Right kidney (tissue), 1 donor: Measurements from ENCODE around the gene ADAMTS8.

Experiments
- DNase-seq: peaks from one replicate; pipeline ENCODE4 v3.0.0-alpha.2; 2016

ADAMTS8 gene

DNA sequence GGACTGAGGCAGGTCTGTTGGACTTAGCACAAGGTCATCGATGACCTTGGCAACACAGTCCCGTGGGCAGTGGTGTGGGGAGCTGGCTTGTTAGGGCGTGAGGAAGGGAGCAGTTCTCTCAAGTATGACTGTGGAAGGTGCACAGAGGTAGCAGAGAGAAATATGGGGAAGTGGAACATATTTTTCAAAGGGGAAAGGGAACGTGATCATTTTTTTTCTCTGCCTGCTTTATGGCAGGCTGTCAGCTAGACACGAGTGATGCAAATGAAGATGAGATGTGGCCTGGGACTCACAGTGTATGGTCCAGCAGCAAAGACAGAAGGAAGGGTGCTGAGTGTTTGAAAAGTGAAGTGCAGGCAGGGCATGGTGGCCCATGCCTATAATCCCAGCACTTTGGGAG, 30.6 kb downstream of the ADAMTS8 start:
- no peak for DNase-seq

DNA sequence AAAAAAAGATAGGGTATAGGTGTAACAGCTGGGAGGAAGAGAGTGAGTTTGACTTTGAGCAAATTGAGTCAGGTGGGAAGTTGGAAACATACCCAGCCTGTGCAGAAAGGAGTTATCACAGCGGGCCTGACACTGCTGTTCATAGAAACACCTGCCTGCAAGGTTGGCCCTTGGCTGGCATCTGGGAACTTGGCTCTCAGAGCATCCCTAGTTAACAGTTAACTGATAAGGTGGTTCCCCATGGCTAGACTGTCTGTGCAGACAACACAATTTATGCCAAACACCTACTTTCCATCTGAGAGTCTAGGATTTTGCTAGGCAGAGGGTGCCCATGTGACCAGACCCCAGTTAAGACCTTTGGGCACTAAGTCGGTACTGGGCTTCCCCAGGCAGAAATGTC, 31.4 kb downstream of the ADAMTS8 start:
- DNase-seq, result no peak

DNA sequence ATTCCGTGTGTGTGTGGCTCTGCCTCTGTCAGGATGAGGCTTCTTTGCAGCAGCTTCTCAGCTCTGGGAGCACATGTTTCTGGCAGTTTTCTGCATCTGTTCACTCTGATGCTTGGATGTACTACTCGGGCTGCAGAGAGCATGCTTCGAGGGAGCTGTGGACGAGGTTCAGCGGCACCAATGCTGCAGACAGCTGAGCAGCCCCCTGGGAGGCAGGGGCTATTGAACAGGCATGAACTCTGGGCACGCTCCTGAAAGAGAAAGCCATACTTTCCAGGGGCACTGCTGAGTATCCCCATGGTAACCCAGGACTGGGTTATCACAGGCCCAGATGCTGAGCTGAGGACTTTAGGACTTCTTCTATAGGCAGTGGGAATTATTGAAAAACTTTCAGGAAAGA, 33.8 kb downstream of the ADAMTS8 start:
- no peak for DNase-seq

DNA sequence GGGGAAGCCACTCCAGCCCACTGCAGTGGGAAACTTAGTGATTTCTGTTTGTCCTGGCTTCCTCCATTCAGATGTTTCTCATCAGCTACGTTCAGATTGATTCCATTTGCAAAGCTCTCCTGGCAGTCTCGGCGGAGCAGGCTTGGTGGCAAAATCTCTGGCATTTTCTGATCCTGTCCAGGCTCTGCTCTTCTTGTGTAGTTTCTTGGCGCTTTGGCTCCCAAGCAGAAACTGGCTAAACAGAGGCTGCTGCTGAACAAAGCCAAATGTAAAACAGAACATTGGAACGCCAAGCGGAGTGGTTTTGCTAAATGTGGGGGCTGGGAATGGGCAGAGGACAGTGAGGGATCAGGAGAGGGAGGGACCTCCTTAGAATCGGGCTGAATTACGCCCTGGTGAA, 36.7 kb downstream of the ADAMTS8 start:
- no peak for DNase-seq

DNA sequence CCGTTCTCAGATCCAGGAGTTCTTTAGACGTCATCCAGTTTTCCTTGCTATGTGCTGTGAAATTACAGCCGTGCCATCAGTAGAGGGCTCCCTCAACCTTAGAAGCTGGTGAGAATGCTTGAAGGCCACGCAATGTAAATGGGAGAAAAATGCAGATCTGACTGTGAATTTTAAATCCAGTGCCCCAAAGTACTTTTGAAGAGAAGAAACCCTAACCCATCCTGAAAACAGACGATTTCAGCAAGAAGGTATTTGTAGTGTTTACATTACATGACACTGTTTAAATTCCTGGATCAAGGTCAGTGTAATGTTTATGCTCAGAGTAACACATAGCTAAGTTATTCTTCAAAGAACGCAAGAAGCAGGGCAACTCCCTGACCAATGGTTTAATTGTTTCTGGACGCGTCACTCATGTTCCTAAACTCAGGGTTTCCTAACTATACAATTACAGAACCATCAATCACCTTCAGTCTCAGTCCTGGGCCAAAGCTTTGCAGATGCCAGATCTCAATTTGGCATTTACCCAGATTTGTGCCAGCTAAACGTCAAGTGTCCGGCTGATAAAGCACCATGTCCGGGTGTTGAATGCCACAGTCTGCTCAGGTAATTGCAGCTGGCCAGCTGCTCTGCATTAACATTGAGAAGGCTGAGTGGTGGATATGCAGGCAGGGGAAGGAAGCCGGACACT, 38.2 kb downstream of the ADAMTS8 start:
- DNase-seq, result no peak

DNA sequence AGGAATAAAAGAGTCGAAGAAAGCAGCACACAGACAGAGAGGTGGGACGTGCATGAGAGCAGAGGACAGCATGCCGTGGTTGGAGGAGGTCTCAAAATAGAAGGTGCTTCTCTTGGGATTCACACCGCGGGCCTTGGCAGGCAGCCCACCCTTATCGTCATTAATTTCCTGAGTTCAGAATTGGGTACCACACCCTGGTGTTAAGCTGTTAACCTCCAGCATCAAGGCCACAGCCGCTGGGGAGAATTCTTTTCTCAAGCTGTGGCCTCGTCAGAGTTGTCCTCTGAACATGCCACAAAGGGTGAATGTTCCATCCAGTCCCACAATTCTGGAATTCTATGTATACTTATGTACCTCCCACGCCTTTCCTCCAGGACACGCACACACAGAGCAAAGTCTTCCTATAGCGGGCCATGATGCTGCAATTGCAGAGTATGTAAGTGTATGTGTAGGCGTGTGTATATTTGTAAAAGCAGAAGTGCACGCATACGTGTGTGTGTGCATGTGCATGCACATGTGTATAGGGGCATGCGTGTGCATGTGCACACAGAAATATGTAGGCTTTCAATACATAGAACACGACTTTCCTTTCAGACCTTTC, 39.0 kb downstream of the ADAMTS8 start:
- no peak for DNase-seq

DNA sequence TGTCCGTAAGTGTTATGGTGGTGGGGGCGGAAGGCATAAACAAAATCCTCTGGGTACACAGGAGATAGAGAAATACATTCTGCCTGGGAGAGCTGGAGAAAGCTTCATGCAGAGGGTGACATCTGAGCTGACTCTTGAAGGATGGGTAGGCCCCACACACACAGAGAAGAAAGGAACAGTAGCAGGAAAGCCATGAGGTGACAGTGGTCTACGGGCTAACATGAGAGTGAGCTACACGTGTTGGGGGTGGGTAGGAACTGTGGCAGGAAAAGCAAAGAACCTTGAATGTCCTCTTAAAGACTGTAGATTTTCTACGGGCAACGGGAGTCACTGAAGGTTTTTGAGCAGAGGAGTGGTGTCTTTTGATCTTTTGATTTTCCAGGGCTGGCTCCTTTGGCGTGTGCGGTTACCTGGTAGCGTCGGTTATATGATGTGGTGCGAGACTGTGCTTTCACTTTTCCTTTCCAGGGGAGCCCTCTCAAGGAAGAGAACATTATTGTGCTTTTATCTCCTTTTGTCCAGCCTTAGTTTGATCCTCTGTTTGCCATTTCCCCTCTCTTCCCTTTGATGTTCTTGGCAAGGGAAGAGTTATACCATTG, 39.7 kb downstream of the ADAMTS8 start:
- no peak for DNase-seq

DNA sequence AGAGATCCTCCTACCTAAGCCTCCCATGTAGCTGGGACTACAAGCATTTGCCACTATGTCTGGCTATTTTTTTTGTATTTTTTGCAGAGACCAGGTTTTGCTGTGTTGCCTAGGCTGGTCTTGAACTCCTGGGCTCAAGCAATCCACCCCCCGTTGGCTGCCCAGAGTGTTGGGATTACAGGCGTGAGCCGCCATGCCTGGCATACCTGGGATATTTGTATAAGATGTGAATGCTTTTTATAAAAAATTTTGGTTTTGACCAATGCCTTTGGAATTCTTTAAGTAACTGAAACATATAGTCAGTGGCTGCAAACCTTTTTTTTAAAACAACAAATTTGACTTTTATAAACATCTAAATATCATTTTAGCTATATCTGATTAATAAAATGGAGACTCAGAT, 42.4 kb downstream of the ADAMTS8 start:
- DNase-seq, result no peak

DNA sequence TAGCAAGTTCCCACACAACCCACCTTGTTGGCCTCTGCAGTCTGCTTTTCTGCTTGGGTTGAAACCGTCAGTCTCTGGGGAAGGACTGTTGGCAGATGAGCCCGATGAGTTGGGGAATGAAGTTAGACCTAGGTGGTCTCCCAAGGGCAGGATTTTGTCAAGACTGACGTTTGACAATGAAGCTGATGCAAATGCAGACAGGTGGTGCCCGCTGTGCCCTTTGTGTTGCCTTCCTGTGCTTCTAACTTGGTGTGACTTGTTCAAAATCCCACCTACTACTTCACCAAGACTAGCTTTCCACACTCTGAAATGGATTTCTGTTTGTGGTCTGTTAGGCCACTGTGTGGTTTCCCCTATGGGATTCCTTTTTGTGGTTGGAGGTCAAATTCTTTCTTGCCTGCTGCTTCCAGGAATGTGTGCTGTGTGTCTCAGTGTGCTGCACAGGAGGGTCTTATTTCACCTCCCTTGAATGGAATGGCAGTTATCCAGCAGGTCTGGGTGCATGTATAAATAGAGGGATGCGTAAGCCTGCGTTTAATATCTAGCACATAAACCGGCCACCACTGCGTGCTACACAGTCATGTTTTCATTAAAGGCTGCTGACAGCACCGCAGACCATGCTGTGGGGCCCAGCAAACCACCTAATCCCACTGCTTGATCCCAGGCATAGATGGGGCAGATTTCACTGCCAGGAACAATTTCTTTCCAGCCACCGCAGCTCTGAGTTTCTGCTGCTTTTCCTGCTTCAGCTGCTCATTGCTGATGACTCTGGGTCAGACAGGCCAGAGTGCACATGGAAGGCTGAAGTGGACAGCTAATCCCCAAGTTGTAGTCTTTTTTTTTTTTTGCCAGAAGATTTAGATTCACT, 44.8 kb downstream of the ADAMTS8 start:
- DNase-seq, result peak; percentile 49

DNA sequence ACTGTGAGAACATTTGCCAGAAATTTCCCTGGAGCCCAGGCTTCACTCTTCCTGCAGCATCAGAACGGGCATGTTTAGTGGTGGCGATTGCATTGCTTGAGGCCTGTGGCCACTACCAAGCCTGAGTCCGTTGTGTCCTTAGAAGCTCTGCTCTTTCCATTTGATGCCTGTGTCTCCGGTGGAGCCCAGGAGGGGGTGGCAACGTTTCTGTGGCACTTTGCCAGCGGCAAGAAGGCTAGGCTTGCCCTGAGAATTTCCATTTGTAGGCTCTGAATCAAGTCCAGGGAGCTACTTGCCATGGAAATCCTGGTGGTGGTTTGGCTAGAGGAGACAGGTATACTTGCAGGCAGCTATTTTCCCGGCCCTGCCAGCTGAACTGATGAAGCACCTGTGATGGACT, 47.1 kb downstream of the ADAMTS8 start:
- no peak for DNase-seq

DNA sequence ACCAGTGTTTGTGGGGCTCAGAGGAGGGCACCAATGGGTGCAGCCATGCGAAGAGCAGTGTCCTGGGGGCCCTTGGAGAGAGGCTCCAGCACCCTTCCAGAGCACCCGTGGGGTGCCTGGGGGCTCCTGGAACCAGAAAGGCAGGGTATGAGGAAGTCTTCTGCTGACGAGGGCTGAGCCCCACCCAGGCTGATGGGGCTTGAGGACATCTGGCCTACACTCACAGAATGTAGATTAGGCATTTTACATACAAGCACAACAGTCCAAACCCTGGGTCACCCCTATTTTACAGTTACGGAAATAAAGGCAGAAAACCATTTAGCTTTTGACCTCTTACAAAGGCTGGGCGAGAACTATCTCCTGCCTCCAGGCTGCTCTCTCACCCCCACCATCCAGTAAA, 47.6 kb downstream of the ADAMTS8 start:
- DNase-seq, result no peak

DNA sequence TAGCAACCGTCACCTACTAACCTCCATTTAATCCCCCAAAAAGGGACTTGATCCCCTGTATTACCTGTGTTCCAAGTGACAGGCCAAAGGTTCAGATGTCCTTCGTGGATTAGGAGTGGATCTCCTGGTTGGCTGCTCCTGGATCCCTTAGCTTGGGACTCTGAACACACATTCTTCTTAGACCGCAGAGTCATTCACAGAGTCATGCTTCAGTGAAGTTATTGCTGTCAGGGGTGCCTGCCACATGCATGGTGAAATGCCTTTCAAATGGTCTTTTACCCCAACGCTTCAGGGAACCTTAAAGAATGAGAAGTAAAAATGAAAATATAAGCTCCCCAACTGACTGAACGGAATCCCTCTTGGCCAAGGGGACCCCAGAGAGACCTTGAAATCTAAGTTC, 49.1 kb downstream of the ADAMTS8 start:
- DNase-seq, result no peak

DNA sequence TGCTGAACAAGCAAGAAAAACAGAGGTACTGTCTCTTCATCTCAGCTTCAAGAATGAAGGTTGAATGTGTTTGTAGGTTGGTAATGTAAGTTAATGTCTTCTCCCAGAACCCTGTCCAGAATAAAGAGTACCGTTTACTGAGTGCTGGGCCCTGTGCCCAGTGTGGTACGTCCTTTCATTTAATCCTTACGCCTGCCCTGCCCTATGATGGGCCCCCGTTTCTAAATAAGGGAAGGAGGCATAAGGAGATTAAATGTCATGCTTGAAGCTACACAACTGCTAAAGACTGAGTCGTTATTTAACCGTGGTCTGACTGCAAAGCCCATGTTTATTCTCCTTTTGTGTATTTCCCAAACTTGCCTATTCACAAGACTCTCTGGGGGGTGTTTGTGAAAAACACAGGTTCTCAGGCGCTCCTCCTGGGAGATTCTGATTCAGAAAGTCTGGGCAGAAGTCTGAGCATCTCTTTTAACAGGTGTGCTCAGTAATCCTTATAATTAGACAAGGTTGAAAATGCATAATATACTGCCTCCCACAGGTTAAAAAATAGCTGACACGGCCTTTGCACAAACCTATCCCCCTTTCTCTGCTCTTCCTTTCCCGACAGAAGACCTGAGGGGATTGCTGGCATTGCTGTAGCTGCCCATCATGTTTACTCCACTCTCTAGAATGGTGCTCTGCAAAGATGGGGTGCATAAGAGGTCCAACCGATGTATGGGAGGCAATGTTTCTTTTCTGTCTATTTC, 57.4 kb downstream of the ADAMTS8 start:
- no peak for DNase-seq

DNA sequence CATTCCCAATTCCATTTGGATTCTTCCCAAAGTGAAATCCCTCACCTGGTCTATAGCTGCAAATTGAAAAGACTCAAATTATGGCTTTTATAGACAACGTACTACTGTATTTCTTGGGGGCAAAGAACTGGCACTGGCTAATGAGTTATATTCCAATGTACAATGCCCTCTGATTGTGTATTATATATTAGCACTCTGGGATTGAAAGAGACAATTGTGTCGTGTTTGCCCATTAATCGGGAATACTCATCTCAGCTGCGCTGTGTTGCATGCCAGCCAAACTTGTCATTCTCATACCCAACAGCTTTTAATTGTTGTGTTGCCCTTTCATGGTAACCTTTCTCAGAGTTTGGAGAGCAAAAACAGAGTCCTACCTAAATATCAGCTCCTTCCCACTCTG, 58.7 kb downstream of the ADAMTS8 start:
- no peak for DNase-seq

DNA sequence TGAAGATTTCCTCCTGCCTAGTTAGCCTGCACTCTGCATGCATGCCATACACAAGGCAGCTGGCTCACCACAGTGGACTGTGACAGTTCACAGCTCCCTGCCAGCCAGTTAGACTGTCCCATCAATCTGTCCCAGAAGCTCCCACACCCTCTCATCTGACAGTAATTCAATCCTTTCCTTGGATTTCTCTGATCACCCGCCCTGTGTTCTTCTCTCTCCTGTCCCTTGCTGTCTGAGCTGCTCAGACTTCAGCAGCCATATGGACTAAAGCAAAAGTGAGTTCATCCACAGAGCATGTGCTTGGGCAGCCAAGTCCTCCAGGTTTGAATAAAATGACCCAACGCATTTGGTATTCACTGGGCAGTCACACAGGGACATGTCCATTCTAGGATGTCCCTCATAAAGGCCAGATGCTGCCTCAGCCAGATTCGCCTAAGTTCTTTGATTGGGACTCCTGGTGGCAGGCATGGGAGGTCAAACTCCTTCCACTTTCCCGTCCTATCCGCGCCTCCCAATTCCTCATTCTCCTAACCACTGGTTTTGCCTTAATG, 59.2 kb downstream of the ADAMTS8 start:
- DNase-seq, result peak; percentile 50

DNA sequence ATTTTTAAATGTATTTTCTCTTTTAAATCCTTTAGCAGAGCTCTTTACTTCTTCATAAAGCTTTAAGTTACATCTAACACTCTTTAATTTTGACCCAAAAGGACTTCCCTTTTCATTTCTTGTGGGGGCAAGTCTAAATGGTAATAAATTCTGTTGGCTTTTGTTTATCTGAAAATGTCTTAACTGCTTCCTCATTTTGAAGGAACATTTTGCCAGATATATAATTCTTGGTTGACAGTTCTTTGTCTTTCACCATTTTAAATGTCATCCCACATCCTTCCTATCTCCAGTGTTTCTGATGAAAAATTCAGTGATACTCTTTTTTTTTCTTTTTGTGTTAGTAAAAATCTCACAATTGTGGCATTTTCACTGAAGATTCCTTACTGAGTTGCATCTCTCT, 69.0 kb downstream of the ADAMTS8 start:
- DNase-seq, result no peak

DNA sequence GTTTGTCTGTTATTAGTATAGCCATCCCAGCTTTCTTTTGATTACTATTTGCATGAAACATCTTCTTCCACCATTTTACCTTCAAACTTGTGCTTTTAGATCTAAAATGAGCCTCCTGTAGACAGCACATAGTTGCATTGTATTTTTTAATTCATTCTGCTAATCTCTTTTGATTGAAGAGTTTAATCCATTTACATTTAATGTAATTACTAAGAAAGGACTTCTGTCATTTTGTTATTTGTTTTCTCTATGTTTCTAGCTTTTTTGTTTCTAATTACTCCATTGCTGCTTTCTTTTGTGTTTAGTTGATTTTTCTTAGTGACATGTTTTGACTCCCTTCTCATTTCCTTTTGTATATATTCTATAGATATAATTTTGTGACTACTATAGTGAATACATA, 70.0 kb downstream of the ADAMTS8 start:
- DNase-seq, result no peak
